H9 (cell line): ENCODE measurements around the gene SORCS2. TPM values are rescaled to one million over a fixed set of nuclear protein-coding genes. Genes with fewer than 3 reads are reported as not detected.

Source experiments
- DNase-seq: peaks from one replicate; pipeline ENCODE4 v3.0.0-alpha.2; 2017
- H2AFZ ChIP-seq: one replicate; pipeline ENCODE4 v1.6.1; 2013; ENCODE audit warnings: mild to moderate bottlenecking, low read length, control low read depth, moderate library complexity
- H2AK5ac ChIP-seq: 2 replicates; pipeline ENCODE4 v1.6.1; 2013; ENCODE audit warnings: low read length, control low read depth, mixed read lengths; ENCODE audit not compliant: insufficient read length
- H2BK120ac ChIP-seq: one replicate; pipeline ENCODE4 v1.6.1; 2013; ENCODE audit warnings: low read depth, mild to moderate bottlenecking, low read length, control low read depth, inconsistent platforms; ENCODE audit not compliant: poor library complexity, severe bottlenecking
- H2BK12ac ChIP-seq: 2 replicates; pipeline ENCODE4 v1.6.1; 2013; ENCODE audit warnings: low read length, control low read depth, mixed read lengths, low read depth; ENCODE audit not compliant: insufficient read length
- H2BK15ac ChIP-seq: 2 replicates; pipeline ENCODE4 v1.6.1; 2013; ENCODE audit warnings: low read depth, low read length, control low read depth
- H2BK20ac ChIP-seq: one replicate; pipeline ENCODE4 v1.6.1; 2013; ENCODE audit warnings: low read depth, mild to moderate bottlenecking, low read length, control low read depth, inconsistent platforms; ENCODE audit not compliant: poor library complexity, severe bottlenecking
- H2BK5ac ChIP-seq: 2 replicates; pipeline ENCODE4 v1.6.1; 2013; ENCODE audit warnings: low read length, control low read depth, mixed read lengths; ENCODE audit not compliant: insufficient read length
- H3K14ac ChIP-seq: 2 replicates; pipeline ENCODE4 v1.6.1; 2013; ENCODE audit warnings: low read length, control low read depth; ENCODE audit not compliant: insufficient read depth
- H3K18ac ChIP-seq: 2 replicates; pipeline ENCODE4 v1.6.1; 2013; ENCODE audit warnings: low read depth, mild to moderate bottlenecking, mixed read lengths, low read length, control low read depth; ENCODE audit not compliant: insufficient read length
- H3K23ac ChIP-seq: 2 replicates; pipeline ENCODE4 v1.6.1; 2013; ENCODE audit warnings: low read length, control low read depth, mixed read lengths, low read depth; ENCODE audit not compliant: insufficient read length
- H3K23me2 ChIP-seq: 2 replicates; pipeline ENCODE4 v1.6.1; 2013; ENCODE audit warnings: low read depth, mild to moderate bottlenecking, mixed read lengths, low read length, control low read depth; ENCODE audit not compliant: insufficient read length, poor library complexity, severe bottlenecking
- H3K27ac ChIP-seq: 2 replicates; pipeline ENCODE4 v1.5.1; 2013; ENCODE audit warnings: low read length, control low read depth, mixed read lengths, low read depth; ENCODE audit not compliant: insufficient read length
- H3K27me3 ChIP-seq: 2 replicates; pipeline ENCODE4 v1.6.1; 2013; ENCODE audit warnings: low read length, control low read depth, inconsistent platforms; ENCODE audit not compliant: insufficient read depth
- H3K4ac ChIP-seq: 2 replicates; pipeline ENCODE4 v1.6.1; 2013; ENCODE audit warnings: low read depth, mild to moderate bottlenecking, control low read depth, inconsistent platforms, low read length, moderate library complexity
- H3K4me1 ChIP-seq: 2 replicates; pipeline ENCODE4 v1.6.1; 2013; ENCODE audit warnings: low read length, control low read depth, inconsistent platforms; ENCODE audit not compliant: insufficient read depth
- H3K4me2 ChIP-seq: 2 replicates; pipeline ENCODE4 v1.6.1; 2013; ENCODE audit warnings: low read length, control low read depth, mixed read lengths; ENCODE audit not compliant: insufficient read length, insufficient read depth
- H3K56ac ChIP-seq: 2 replicates; pipeline ENCODE4 v1.6.1; 2013; ENCODE audit warnings: low read depth, mild to moderate bottlenecking, mixed read lengths, low read length, control low read depth; ENCODE audit not compliant: insufficient read length
- H3K79me1 ChIP-seq: 2 replicates; pipeline ENCODE4 v1.6.1; 2013; ENCODE audit warnings: low read depth, mild to moderate bottlenecking, moderate library complexity, low read length, control low read depth, inconsistent platforms; ENCODE audit not compliant: insufficient read depth, poor library complexity, severe bottlenecking
- H3K79me2 ChIP-seq: 2 replicates; pipeline ENCODE4 v1.6.1; 2013; ENCODE audit warnings: low read length, control low read depth, inconsistent platforms; ENCODE audit not compliant: insufficient read depth
- H3K9ac ChIP-seq: 2 replicates; pipeline ENCODE4 v1.6.1; 2013; ENCODE audit warnings: low read length, control low read depth, mixed read lengths; ENCODE audit not compliant: insufficient read length; ENCODE audit errors: extremely low read depth
- H3K9me3 ChIP-seq: one replicate; pipeline ENCODE4 v1.6.1; 2013; ENCODE audit warnings: low read depth, low read length, inconsistent platforms; ENCODE audit not compliant: control insufficient read depth
- H3T11ph ChIP-seq: one replicate; pipeline ENCODE4 v1.6.1; 2013; ENCODE audit warnings: mild to moderate bottlenecking, low read length, control low read depth, inconsistent platforms
- H4K20me1 ChIP-seq: one replicate; pipeline ENCODE4 v1.6.1; 2013; ENCODE audit not compliant: control insufficient read depth, insufficient read length, insufficient read depth
- H4K5ac ChIP-seq: 2 replicates; pipeline ENCODE4 v1.6.1; 2013; ENCODE audit warnings: low read depth, mild to moderate bottlenecking, mixed read lengths, low read length, control low read depth; ENCODE audit not compliant: insufficient read length
- H4K8ac ChIP-seq: replicated peaks from 2 replicates; pipeline ENCODE4 v1.6.1; 2013; ENCODE audit warnings: low read length, control low read depth, mixed read lengths, low read depth; ENCODE audit not compliant: insufficient read length
- H4K91ac ChIP-seq: 2 replicates; pipeline ENCODE4 v1.6.1; 2013; ENCODE audit warnings: low read depth, mild to moderate bottlenecking, moderate library complexity, mixed read lengths, low read length, control low read depth; ENCODE audit not compliant: insufficient read length
- H3K27ac Mint-ChIP-seq, 3 experiments: 2 replicates in 2 of 3; 3 replicates in 1 of 3; pipeline ENCODE4 v1.8.0; 2020 to 2021; ENCODE audit warnings: mixed read lengths in 3 of 3, mild to moderate bottlenecking in 1 of 3, moderate library complexity in 1 of 3
- H3K27me3 Mint-ChIP-seq: 2 replicates; pipeline ENCODE4 v1.8.0; 2021; ENCODE audit warnings: low read depth, mild to moderate bottlenecking, moderate library complexity, mixed read lengths
- H3K36me3 Mint-ChIP-seq, 3 experiments: 2 replicates in 2 of 3; 3 replicates in 1 of 3; pipeline ENCODE4 v1.8.0; 2020 to 2021; ENCODE audit warnings: low read depth in 3 of 3, mixed read lengths in 3 of 3; ENCODE audit not compliant: insufficient read depth in 1 of 3
- H3K4me1 Mint-ChIP-seq, 2 experiments: 2 replicates each; pipeline ENCODE4 v1.8.0; 2020; ENCODE audit warnings: mixed read lengths in 2 of 2
- H3K4me3 Mint-ChIP-seq, 2 experiments: 2 replicates in 1 of 2; 3 replicates in 1 of 2; pipeline ENCODE4 v1.8.0; 2020 to 2021; ENCODE audit warnings: mild to moderate bottlenecking in 2 of 2, mixed read lengths in 2 of 2, moderate library complexity in 1 of 2
- H3K9me3 Mint-ChIP-seq, 2 experiments: 2 replicates in 1 of 2; 3 replicates in 1 of 2; pipeline ENCODE4 v1.8.0; 2020; ENCODE audit warnings: mild to moderate bottlenecking in 2 of 2, mixed read lengths in 2 of 2, moderate library complexity in 1 of 2
- WGBS: extraction: QIAGEN DNeasy Blood & Tissue Kit; methylation state at CpG from one replicate; pipeline ENCODE4 v1.1.7; 2013; ENCODE audit warnings: missing lambda C conversion rate, low lambda C conversion rate, mixed read lengths; ENCODE audit not compliant: insufficient read length; ENCODE audit errors: extremely low coverage; 5-methylcytosine and 5-hydroxymethylcytosine counted together
- total RNA-seq: library from RNA; stranded (reverse); gene quantifications from 2 replicates; pipeline ENCODE4 v1.2.1, GENCODE V29; 2021
- TF ChIP-seq, protein P1 (sequence below): fragments of 200-600 bp; sonication (generic); conservative IDR thresholded peaks from 3 replicates; pipeline ENCODE4 v1.8.0; 2021; ENCODE audit warnings: antibody characterized with exemption, mild to moderate bottlenecking

Gene SORCS2
- total RNA-seq, 1 experiment from 2014 or later = 0.57 TPM

DNA sequence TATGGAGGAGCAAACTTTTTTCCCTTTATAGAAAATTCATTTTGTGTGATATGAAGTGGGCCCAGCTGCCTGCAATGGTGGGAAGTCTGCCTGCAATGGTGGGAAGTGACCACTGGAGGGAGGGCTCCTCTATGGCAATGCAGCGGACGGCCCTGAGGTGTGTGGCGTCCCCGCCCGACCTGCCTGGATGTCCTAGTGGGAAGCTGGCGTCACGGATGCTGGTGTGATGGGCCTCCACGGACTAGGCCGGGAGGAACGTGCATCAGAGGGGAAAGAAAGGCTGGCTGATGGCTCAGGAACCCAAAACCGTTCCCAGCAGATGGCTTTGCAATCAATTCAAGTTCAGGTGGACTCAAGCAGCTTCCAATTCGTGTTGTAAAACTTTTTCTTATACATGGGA, 569.4 kb downstream of the SORCS2 start:
- Histone ChIP-seq H3K9me3 (no peaks in the 10 kb centered on the region), H4K8ac (no peak overlapping the region), H3K4me2 (no peak overlapping the region), H3K79me1 (no peaks in the 10 kb centered on the region), H2BK5ac (no peak overlapping the region), H4K5ac (no peak overlapping the region), H3K23me2 (no peaks in the 10 kb centered on the region), H3K4ac (no peak overlapping the region), H2BK20ac (no peak overlapping the region), H3K18ac (no peak overlapping the region), H3K27ac (no peak overlapping the region), H3K14ac (no peak overlapping the region; the same call in 1 of the 2 replicates), H2AK5ac (no peak overlapping the region), H2BK12ac (no peak overlapping the region), H4K20me1 (no peaks in the 10 kb centered on the region), H3K79me2 (no peaks in the 10 kb centered on the region), H2BK120ac (no peak overlapping the region), H3K27me3 (no peaks in the 10 kb centered on the region), H3K9ac (no peak overlapping the region), H2AFZ (no peak overlapping the region), H2BK15ac (no peak overlapping the region), H3T11ph (no peak overlapping the region), H3K23ac (no peak overlapping the region), H4K91ac (no peak overlapping the region), H3K56ac (no peak overlapping the region), H3K4me1 (no peaks in the 10 kb centered on the region)
- Mint-ChIP-seq H3K9me3 (no peaks in the 10 kb centered on the region), H3K27me3 (no peaks in the 10 kb centered on the region), H3K4me1 (peaks cover 8 to 15% of the 10 kb centered on the region in 2 experiments; a peak in 2 of 4 replicates), H3K4me3 (no peak overlapping the region), H3K27ac (no peak overlapping the region; a peak in 1 of 7 replicates), H3K36me3 (peaks cover 0 to 4% (median 3%) of the 10 kb centered on the region in 3 experiments; a peak in 1 of 7 replicates)
- peak; percentile 80 for DNase-seq
- no CpG with 5 or more reads among the region's 12 CpGs for WGBS
- TF ChIP-seq, protein P1, sequence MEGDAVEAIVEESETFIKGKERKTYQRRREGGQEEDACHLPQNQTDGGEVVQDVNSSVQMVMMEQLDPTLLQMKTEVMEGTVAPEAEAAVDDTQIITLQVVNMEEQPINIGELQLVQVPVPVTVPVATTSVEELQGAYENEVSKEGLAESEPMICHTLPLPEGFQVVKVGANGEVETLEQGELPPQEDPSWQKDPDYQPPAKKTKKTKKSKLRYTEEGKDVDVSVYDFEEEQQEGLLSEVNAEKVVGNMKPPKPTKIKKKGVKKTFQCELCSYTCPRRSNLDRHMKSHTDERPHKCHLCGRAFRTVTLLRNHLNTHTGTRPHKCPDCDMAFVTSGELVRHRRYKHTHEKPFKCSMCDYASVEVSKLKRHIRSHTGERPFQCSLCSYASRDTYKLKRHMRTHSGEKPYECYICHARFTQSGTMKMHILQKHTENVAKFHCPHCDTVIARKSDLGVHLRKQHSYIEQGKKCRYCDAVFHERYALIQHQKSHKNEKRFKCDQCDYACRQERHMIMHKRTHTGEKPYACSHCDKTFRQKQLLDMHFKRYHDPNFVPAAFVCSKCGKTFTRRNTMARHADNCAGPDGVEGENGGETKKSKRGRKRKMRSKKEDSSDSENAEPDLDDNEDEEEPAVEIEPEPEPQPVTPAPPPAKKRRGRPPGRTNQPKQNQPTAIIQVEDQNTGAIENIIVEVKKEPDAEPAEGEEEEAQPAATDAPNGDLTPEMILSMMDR = peak; percentile 87
